Central memory CD4-positive, alpha-beta T cell (primary cell): Measurements from ENCODE around the gene GPRIN2.
"Not testable (repeated sequence)": the region's sequence is repeated elsewhere in the genome, so short reads cannot be mapped to it uniquely, and the experiment has no call there.

Experiments
- DNase-seq: peaks from one replicate; pipeline ENCODE4 v3.0.0; 2022
- total RNA-seq, 3 experiments: gene quantifications; one replicate each; lab custom pipeline; 2026; lab: John Stamatoyannopoulos, UW

Gene GPRIN2
- total RNA-seq = 0 reads per million in 3 experiments

- DNase-seq = no peak
Measured at GRCh38 chr10:46556515-46557318, at the start of gene GPRIN2. TSS of gene GPRIN2 (minus strand) at chr10:46556658. CDS start at chr10:46550736, 5,922 bp downstream.

GRCh38 chr10:46600516-46600915 is 44.1 kb upstream of the GPRIN2 start:
- not testable (repeated sequence) for DNase-seq

- peak; percentile 28 for DNase-seq
Measured at GRCh38 chr10:46597616-46598246, 41.3 kb upstream of the GPRIN2 start.

- DNase-seq = not testable (repeated sequence)
Measured at GRCh38 chr10:46596570-46596969, 40.1 kb upstream of the GPRIN2 start.

GRCh38 chr10:46594453-46595063 is 38.1 kb upstream of the GPRIN2 start:
- DNase-seq = not testable (repeated sequence)

- DNase-seq = not testable (repeated sequence)
Measured at GRCh38 chr10:46593307-46593706, 36.8 kb upstream of the GPRIN2 start.

GRCh38 chr10:46591053-46591452 is 34.6 kb upstream of the GPRIN2 start:
- DNase-seq = not testable (repeated sequence)

GRCh38 chr10:46589589-46589988 is 33.1 kb upstream of the GPRIN2 start:
- DNase-seq = not testable (repeated sequence)

GRCh38 chr10:46588221-46588620 is 31.8 kb upstream of the GPRIN2 start:
- DNase-seq = not testable (repeated sequence)

GRCh38 chr10:46587546-46587945 is 31.1 kb upstream of the GPRIN2 start:
- not testable (repeated sequence) for DNase-seq

GRCh38 chr10:46585246-46585645 is 28.8 kb upstream of the GPRIN2 start:
- DNase-seq = not testable (repeated sequence)

- DNase-seq = not testable (repeated sequence)
Measured at GRCh38 chr10:46584196-46584595, 27.7 kb upstream of the GPRIN2 start.

GRCh38 chr10:46582568-46582967 is 26.1 kb upstream of the GPRIN2 start:
- DNase-seq = not testable (repeated sequence)

GRCh38 chr10:46581997-46582396 is 25.5 kb upstream of the GPRIN2 start:
- not testable (repeated sequence) for DNase-seq

- not testable (repeated sequence) for DNase-seq
Measured at GRCh38 chr10:46579378-46579777, 22.9 kb upstream of the GPRIN2 start.

- DNase-seq = not testable (repeated sequence)
Measured at GRCh38 chr10:46578474-46579178, 22.2 kb upstream of the GPRIN2 start, which contains the start of gene SYT15. TSS of gene SYT15 (plus strand) at chr10:46579128. CDS start at chr10:46579169, 41 bp downstream.

GRCh38 chr10:46577624-46578473 is 21.4 kb upstream of the GPRIN2 start:
- DNase-seq = not testable (repeated sequence)

GRCh38 chr10:46573884-46574283 is 17.4 kb upstream of the GPRIN2 start:
- not testable (repeated sequence) for DNase-seq

- DNase-seq = not testable (repeated sequence)
Measured at GRCh38 chr10:46573314-46573713, 16.9 kb upstream of the GPRIN2 start.

GRCh38 chr10:46572765-46573164 is 16.3 kb upstream of the GPRIN2 start:
- not testable (repeated sequence) for DNase-seq

GRCh38 chr10:46570655-46571054 is 14.2 kb upstream of the GPRIN2 start:
- DNase-seq = not testable (repeated sequence)

- not testable (repeated sequence) for DNase-seq
Measured at GRCh38 chr10:46567151-46567550, 10.7 kb upstream of the GPRIN2 start.
